ENCODE data around the gene C12orf57.

C12orf57 gene

DNA sequence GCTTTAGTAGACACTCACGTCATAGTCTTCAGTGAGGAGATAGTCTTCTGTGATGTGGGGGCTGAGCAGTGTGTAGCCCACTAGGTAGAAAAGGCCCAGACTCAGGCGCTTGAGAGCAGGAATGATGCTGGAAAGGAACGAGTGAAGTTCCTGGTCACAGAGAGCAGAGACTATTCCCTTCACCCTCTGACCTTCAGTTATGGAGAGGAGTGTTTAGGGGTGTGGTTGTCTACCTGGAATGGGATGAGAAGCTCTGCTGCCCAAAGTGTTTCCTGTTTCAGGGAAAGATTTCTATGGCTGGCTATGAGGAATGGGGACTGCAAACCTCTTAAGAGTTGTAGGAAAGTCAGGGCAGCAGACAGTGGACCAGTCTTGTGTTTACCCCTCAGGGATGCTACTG is 35.6 kb downstream of the C12orf57 start:
- Mint-ChIP-seq H3K27ac (no peak overlapping the region), H3K4me1 (no peaks in the 10 kb centered on the region), H3K9me3 (no peaks in the 10 kb centered on the region), H3K36me3 (peaks cover 10% of the 10 kb centered on the region), H3K4me3 (no peak overlapping the region), H3K27me3 (no peaks in the 10 kb centered on the region)

DNA sequence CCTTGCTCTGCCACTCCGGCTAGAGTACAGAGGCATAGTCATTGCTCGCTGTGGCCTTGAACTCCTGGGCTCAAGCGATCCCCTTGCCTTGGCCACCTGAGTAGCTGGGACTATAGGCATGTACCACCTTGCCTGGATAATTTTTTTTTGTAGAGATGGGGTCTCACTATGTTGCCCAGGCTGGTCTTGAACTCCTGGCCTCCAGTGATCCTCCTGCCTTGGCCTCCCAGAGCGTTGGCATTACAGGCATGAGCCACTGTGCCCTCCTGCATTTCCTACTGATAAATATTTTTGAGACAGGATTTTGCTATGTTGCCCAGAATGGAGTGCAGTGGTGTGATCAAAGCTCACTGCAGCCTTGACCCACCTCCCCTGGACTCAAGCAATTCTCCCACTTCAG is 36.3 kb downstream of the C12orf57 start:
- Mint-ChIP-seq H3K27ac (no peak overlapping the region), H3K9me3 (no peaks in the 10 kb centered on the region), H3K4me1 (no peaks in the 10 kb centered on the region), H3K27me3 (no peaks in the 10 kb centered on the region), H3K36me3 (peaks cover 10% of the 10 kb centered on the region), H3K4me3 (no peak overlapping the region)

GRCh38 chr12:6980740-6981139 is 36.9 kb downstream of the C12orf57 start:
- no peaks in the 10 kb centered on the region for H3K27me3 Mint-ChIP-seq
- H3K4me1 Mint-ChIP-seq: no peaks in the 10 kb centered on the region
- peaks cover 10% of the 10 kb centered on the region for H3K36me3 Mint-ChIP-seq
- H3K4me3 Mint-ChIP-seq: no peak overlapping the region
- no peak overlapping the region for H3K27ac Mint-ChIP-seq
- H3K9me3 Mint-ChIP-seq: no peaks in the 10 kb centered on the region

DNA sequence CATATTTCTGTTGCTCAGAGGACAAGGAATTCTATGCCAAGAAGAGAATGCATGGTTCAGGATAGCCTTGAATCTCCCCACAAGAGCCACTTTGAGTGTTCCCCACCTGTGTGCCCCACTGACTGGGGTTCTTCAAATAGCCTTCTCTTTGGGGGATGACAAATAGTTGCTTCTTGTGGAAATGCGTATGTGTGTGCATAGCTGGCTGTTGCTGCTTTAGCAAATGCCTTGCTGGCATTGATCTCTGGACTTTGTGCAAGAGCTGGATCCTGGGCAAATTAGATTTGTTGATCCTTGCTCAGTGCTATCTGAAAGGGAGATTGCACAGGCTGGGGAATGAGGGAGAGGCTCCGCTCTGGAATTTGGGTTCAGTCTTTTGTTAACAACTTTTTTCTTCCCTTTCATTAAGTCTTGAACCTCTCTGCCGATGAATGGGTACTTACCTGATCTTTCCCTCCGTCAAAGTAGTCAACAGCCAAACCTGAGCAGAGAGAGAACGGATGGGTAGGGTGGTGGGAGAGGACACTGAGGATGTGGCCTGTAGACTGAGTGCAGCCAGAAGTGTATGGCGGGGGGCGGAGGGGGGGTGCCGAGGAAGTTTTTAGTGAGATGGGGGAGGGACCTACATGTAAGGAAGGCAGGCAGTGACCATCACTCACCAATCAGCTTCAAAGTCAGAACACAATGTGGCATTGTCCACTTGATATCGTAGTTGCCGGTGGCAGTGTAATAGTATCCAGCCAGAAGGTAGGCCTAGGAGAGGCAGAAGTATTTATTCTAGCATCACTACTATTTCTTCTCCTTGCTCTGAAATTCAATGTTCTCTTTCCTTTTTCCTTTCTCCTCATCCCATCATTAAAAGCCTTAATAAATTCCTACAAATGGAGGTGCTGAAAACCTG is 37.6 kb downstream of the C12orf57 start:
- peaks cover 10% of the 10 kb centered on the region for H3K36me3 Mint-ChIP-seq
- no peaks in the 10 kb centered on the region for H3K4me1 Mint-ChIP-seq
- H3K4me3 Mint-ChIP-seq: no peak overlapping the region
- no peaks in the 10 kb centered on the region for H3K27me3 Mint-ChIP-seq
- no peaks in the 10 kb centered on the region for H3K9me3 Mint-ChIP-seq
- peak overlapping the region; percentile 55 for H3K27ac Mint-ChIP-seq

- Mint-ChIP-seq H3K36me3 (peaks cover 9% of the 10 kb centered on the region), H3K4me1 (no peaks in the 10 kb centered on the region), H3K9me3 (no peaks in the 10 kb centered on the region), H3K27ac (no peak overlapping the region), H3K4me3 (no peak overlapping the region), H3K27me3 (no peaks in the 10 kb centered on the region)
Measured at GRCh38 chr12:6982532-6982931, 38.7 kb downstream of the C12orf57 start.

DNA sequence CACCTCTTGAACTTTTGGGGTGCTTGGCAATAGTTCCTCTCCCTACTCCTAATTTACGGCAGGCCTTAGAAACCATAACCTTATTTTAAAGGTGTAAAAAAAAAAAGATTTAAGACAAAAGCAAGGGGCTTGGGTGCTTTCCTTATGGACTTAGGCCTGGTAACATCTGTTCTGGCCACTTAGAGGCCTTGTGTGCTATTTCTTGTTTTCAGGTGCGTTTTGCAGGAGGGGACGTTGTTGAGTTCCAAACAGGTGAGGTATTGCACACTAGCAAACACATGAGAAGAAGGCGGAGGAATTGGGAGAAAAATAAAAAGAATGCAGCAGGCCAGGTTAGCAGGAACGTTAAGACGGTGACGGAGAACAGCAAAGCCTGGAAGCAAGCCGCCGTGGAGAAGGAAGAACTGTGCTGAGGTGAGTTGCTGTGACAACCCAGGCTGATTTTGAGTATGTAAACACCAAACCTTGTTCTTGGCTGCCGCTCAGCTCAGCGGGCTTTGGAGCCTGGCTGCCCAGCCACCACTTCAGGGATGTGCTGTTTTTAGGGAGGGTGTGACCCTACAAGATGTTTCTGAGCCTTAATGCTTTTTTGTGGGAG is 44.2 kb downstream of the C12orf57 start:
- Mint-ChIP-seq H3K36me3 (peaks cover 4% of the 10 kb centered on the region), H3K27me3 (no peaks in the 10 kb centered on the region), H3K27ac (peak overlapping the region; percentile 23), H3K9me3 (no peaks in the 10 kb centered on the region), H3K4me3 (no peak overlapping the region), H3K4me1 (peaks cover 4% of the 10 kb centered on the region)

All from activated naive CD4-positive, alpha-beta T cell treated with anti-CD3 and anti-CD28 coated beads, Interleukin-2, amount 50 U/mL, for 24 hours (primary cell).